Panc1 (cell line): ENCODE results near the gene RBM14. TPM values are rescaled to one million over a fixed set of nuclear protein-coding genes. Genes with fewer than 3 reads are reported as not detected.
A peak's percentile ranks its signal among the peaks of the same experiment; 100 is the strongest.
"Not testable (repeated sequence)": the region's sequence is repeated elsewhere in the genome, so short reads cannot be mapped to it uniquely, and the experiment has no call there.

Experiments
- ATAC-seq: fragments of 200-7000 bp; cut with Tn5 transposase; 2 replicates; pipeline ENCODE4 v1.9.1; 2020; ENCODE audit warnings: mild to moderate bottlenecking, moderate library complexity
- BruUV-seq: library from RNA; stranded (reverse); fragments of 400-500 nt; replicated peaks from 2 replicates; lab custom pipeline; 2021; lab: Mats Ljungman, UMichigan
- CTCF ChIA-PET: fragments of 300-600 bp; sonication (Branson Sonifier 250); formaldehyde crosslinking; loops from one replicate; lab custom pipeline; 2022; ENCODE audit warnings: antibody characterized with exemption; lab: Charles Lee
- POLR2A ChIA-PET: fragments of 300-600 bp; sonication (Branson Sonifier 250); formaldehyde crosslinking; loops from one replicate; lab custom pipeline; 2022; ENCODE audit warnings: antibody characterized with exemption; lab: Charles Lee
- DNase-seq: peaks from one replicate; pipeline ENCODE4 v3.0.0-alpha.2; 2010; ENCODE audit warnings: low read depth, low spot score
- H3K27ac ChIP-seq: 2 replicates; pipeline ENCODE4 v1.5.1; 2011; ENCODE audit warnings: mild to moderate bottlenecking, low read length, inconsistent platforms
- H3K27me3 ChIP-seq: fragments of 200-500 bp; sonication (Bioruptor generic); 2 replicates; pipeline ENCODE4 v1.6.0; 2014; ENCODE audit warnings: low read length, inconsistent platforms; ENCODE audit not compliant: control insufficient read depth, insufficient read depth
- H3K36me3 ChIP-seq: fragments of 200-500 bp; sonication (Bioruptor generic); 2 replicates; pipeline ENCODE4 v1.5.1; 2014; ENCODE audit warnings: inconsistent platforms, mild to moderate bottlenecking, low read length, moderate library complexity; ENCODE audit not compliant: control insufficient read depth, insufficient read depth
- H3K4me1 ChIP-seq: 2 replicates; pipeline ENCODE4 v1.5.1; 2011; ENCODE audit warnings: inconsistent platforms, mild to moderate bottlenecking, low read length, moderate library complexity; ENCODE audit not compliant: control insufficient read depth, insufficient read depth
- H3K4me3 ChIP-seq, 2 experiments: 2 replicates each; pipeline ENCODE4 v1.5.1; 2011 to 2012; ENCODE audit warnings: low read depth in 2 of 2, low read length in 2 of 2, mild to moderate bottlenecking in 2 of 2, inconsistent platforms in 1 of 2, moderate library complexity in 1 of 2
- H3K9me3 ChIP-seq: fragments of 200-500 bp; sonication (Bioruptor generic); 2 replicates; pipeline ENCODE4 v1.5.1; 2014; ENCODE audit warnings: low read depth, mild to moderate bottlenecking, inconsistent platforms, low read length, moderate library complexity; ENCODE audit not compliant: control insufficient read depth, insufficient read depth
- CTCF ChIP-seq: fragments of 450-650 bp; IDR thresholded peaks from 2 replicates; pipeline ENCODE4 v1.5.1; 2017; ENCODE audit warnings: mild to moderate bottlenecking
- POLR2AphosphoS5 ChIP-seq: IDR thresholded peaks from 2 replicates; pipeline ENCODE4 v1.6.1; 2012; ENCODE audit warnings: mild to moderate bottlenecking, low read depth, low read length, moderate library complexity
- REST ChIP-seq, 2 experiments: IDR thresholded peaks; 2 replicates each; pipeline ENCODE4 v1.6.1; 2011 to 2012; ENCODE audit warnings: low read depth in 2 of 2, control low read depth in 1 of 2, low read length in 1 of 2, mild to moderate bottlenecking in 1 of 2, moderate library complexity in 1 of 2; ENCODE audit not compliant: insufficient read depth in 1 of 2
- SIN3A ChIP-seq: IDR thresholded peaks from 2 replicates; pipeline ENCODE4 v1.6.1; 2012; ENCODE audit warnings: low read depth, mild to moderate bottlenecking, low read length, moderate library complexity, borderline replicate concordance; ENCODE audit not compliant: insufficient read depth
- TCF7L2 ChIP-seq: IDR thresholded peaks from 2 replicates; pipeline ENCODE4 v1.6.1; 2011; ENCODE audit warnings: mild to moderate bottlenecking, low read depth, low read length, inconsistent platforms
- in situ Hi-C: cut with HindIII; loops from 2 replicates; pipeline ENCODE4 v1.10.0; 2016; ENCODE audit warnings: low sequenced_read_pairs, low pct_unique_long_range_greater_than_20kb
- intact Hi-C: fragments of 100-400 bp; cut with micrococcal nuclease; formaldehyde crosslinking; loops from one replicate; pipeline ENCODE4 v1.10.0; 2022; ENCODE audit not compliant: unreplicated experiment
- total RNA-seq: library from RNA; stranded (reverse); gene quantifications from one replicate; pipeline ENCODE4 v1.2.1, GENCODE V29; 2021; ENCODE audit not compliant: unreplicated experiment

RBM14 gene
- total RNA-seq, 1 experiment from 2014 or later: 93.9 TPM

- intact Hi-C loops (no loop called here), in situ Hi-C loops (no loop called here)
- ATAC-seq (peak; percentile 62), DNase-seq (no peak)
- Histone ChIP-seq H3K4me3 (no peak overlapping the region), H3K27me3 (no peaks in the 10 kb centered on the region), H3K4me1 (no peaks in the 10 kb centered on the region), H3K27ac (no peak overlapping the region), H3K36me3 (no peaks in the 10 kb centered on the region), H3K9me3 (peaks cover 3% of the 10 kb centered on the region; the same call in 1 of the 2 replicates)
- no TSS peak for BruUV-seq
- ChIA-PET CTCF (interaction anchor here (0.7 kb wide), 1 partner anchor 32 kb away, joined by 6 read pairs; no protein-coding TSS in a partner anchor), POLR2A (no interaction called here)
- TF ChIP-seq REST (IDR thresholded peaks at IDR 0.05; ENCODE audit: insufficient read depth in 1 of 2, low read depth in 2 of 2, low read length in 1 of 2) (no peak), TCF7L2 (no peak), SIN3A (no peak), CTCF (no peak), POLR2AphosphoS5 (no peak)
Observed at GRCh38 chr11:66586136-66586535, 30.3 kb upstream of the RBM14 start.

GRCh38 chr11:66589315-66589714 lies 27.1 kb upstream of the RBM14 start:
- CTCF ChIA-PET, DNase-seq, H3K27me3 ChIP-seq, H3K4me3 ChIP-seq, H3K27ac ChIP-seq, H3K9me3 ChIP-seq, H3K36me3 ChIP-seq, H3K4me1 ChIP-seq, ATAC-seq, in situ Hi-C loops, BruUV-seq, intact Hi-C loops: not testable (repeated sequence)
- POLR2A ChIA-PET: interaction anchor here (0.6 to 0.7 kb wide), 2 partner anchors 35 to 50 kb away, joined by 4 to 8 read pairs; no protein-coding TSS in a partner anchor

- no peaks in the 10 kb centered on the region for H3K36me3 ChIP-seq
- intact Hi-C loops: no loop called here
- H3K4me3 ChIP-seq: no peak overlapping the region
- TF ChIP-seq CTCF (no peak), SIN3A (no peak), POLR2AphosphoS5 (no peak), REST (IDR thresholded peaks at IDR 0.05; ENCODE audit: insufficient read depth in 1 of 2, low read depth in 2 of 2, low read length in 1 of 2) (no peak), TCF7L2 (no peak)
- DNase-seq (no peak), ATAC-seq (no peak)
- no peaks in the 10 kb centered on the region; the same call in 1 of the 2 replicates for H3K9me3 ChIP-seq
- peaks cover 7% of the 10 kb centered on the region for H3K4me1 ChIP-seq
- H3K27ac ChIP-seq: no peak overlapping the region
- in situ Hi-C loops: no loop called here
- POLR2A ChIA-PET: interaction anchor here (0.6 kb wide), 1 partner anchor 434 kb away, joined by 3 read pairs; no protein-coding TSS in a partner anchor
- no TSS peak for BruUV-seq
- CTCF ChIA-PET: no interaction called here
- no peaks in the 10 kb centered on the region for H3K27me3 ChIP-seq
Observed at GRCh38 chr11:66589996-66590675, 26.3 kb upstream of the RBM14 start.
